Frontal cortex (tissue), 4 donors: Measurements from ENCODE around the gene FAM9C. TPM values are rescaled to one million over a fixed set of nuclear protein-coding genes. Genes with fewer than 3 reads are reported as not detected.

ENCODE experiments used
- DNase-seq, 2 donors: peaks; one replicate each; pipeline ENCODE4 v3.0.0; 2012; ENCODE audit warnings: low spot score in 2 of 2
- FAIRE-seq: peaks from 2 replicates; lab custom pipeline; 2012; peaks lifted over from hg19 to GRCh38; lab: Jason Lieb, UNC
- total RNA-seq: library from RNA; depleted of rRNA; stranded (reverse); fragments of >200 nt; gene quantifications from one replicate; pipeline ENCODE4 v1.2.3, GENCODE V29; 2014
- donor health status: control.
- donor health status: control.
- donor health status: control.

FAM9C gene
- total RNA-seq, 1 donor from 2014 or later: 0.41 TPM

GRCh38 chrX:12987340-12987739 lies 57.1 kb downstream of the FAM9C start:
- no peak for DNase-seq
- FAIRE-seq: no peak

GRCh38 chrX:12986886-12987285 lies 57.5 kb downstream of the FAM9C start:
- FAIRE-seq: no peak

GRCh38 chrX:12986164-12986779 lies 58.1 kb downstream of the FAM9C start:
- no peak for FAIRE-seq
- DNase-seq: no peak

More at GRCh38 chrX:12986886-12987285, 57.5 kb downstream of the FAM9C start:
- no peak for DNase-seq

Other genes starting within 250 kb of the FAM9C start
- gene TLR7, start 177.5 kb downstream of the FAM9C start, total RNA-seq: 0.82 TPM
- under 0.01 TPM for gene TLR8, start 138.0 kb downstream of the FAM9C start, total RNA-seq
- 5,673 TPM for gene TMSB4X, start 69.5 kb downstream of the FAM9C start, total RNA-seq